ENCODE data around the gene CYP51A1. TPM values are rescaled to one million over a fixed set of nuclear protein-coding genes. Genes with fewer than 3 reads are reported as not detected.

CYP51A1 gene
- total and polyA plus RNA-seq, 2 donors from 2014 or later, result 43.0 to 55.8 TPM

DNA sequence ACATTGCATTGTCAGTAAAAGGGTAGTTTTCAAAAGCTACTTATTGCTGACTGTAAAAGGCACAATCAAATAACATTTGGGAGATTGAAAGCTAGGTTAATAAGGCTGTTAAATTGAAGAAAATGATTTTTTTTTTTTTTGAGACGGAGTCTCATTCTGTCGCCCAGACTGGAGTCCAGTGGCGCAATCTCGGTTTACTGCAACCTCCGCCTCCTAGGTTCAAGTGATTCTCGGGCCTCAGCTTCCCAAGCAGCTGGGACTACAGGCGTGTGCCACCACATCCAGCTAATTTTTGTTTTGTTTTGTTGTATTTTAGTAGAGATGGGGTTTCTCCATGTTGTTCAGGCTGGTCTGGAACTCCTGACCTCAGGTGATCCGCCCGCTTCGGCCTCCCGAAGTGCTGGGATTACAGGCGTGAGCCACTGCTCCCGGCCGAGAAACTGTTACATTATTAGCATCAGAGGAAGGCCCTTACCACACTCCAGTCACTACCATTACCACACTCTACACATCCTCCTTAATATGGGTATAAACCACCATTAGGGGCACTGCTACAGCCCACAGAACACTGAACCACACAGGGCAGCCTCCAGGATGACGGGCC, 1.0 kb downstream of the CYP51A1 start:
- FAIRE-seq, result no peak

GRCh38 chr7:92131764-92132330, 2.4 kb downstream of the CYP51A1 start:
- Histone ChIP-seq H3K4me3 (ENCODE audit: low read length in 3 of 3) (peak overlapping the region in 1 of 3 donors; percentile 9), H3K27me3 (ENCODE audit: control insufficient read depth, insufficient read depth, low read length) (no peaks in the 10 kb centered on the region), H3K9ac (ENCODE audit: low read length in 3 of 3) (no peak overlapping the region), H3K9me3 (ENCODE audit: control insufficient read depth in 2 of 3, insufficient read depth in 1 of 3, low read length in 3 of 3) (no peaks in the 10 kb centered on the region), H3K36me3 (ENCODE audit: control insufficient read depth in 2 of 3, insufficient read depth in 3 of 3, low read length in 3 of 3) (peaks cover 2 to 5% (median 4%) of the 10 kb centered on the region in 3 donors), H3K27ac (ENCODE audit: low read depth in 2 of 2, low read length in 2 of 2) (no peak overlapping the region), H3K4me1 (ENCODE audit: control insufficient read depth in 2 of 3, insufficient read depth in 2 of 3, low read depth in 1 of 3, low read length in 3 of 3) (peaks cover 0 to 7% (median 0%) of the 10 kb centered on the region in 3 donors)
- no peak for TF ChIP-seq CTCF (IDR thresholded peaks at IDR 0.05; ENCODE audit: borderline replicate concordance, extremely low read depth, insufficient read depth)
- intact Hi-C loops (cut with DNase I), result no loop called here
- FAIRE-seq (no peak), DNase-seq (no peak)

More for the DNA sequence above, 1.0 kb downstream of the CYP51A1 start:
- no peaks in the 10 kb centered on the region for H3K9me3 ChIP-seq (ENCODE audit: control insufficient read depth in 2 of 3, insufficient read depth in 1 of 3, low read length in 3 of 3)
- peak overlapping the region; percentile 63 to 94 (median 91) for H3K9ac ChIP-seq (ENCODE audit: low read length in 3 of 3)
- no peak for DNase-seq
- no peak for TF ChIP-seq CTCF (IDR thresholded peaks at IDR 0.05; ENCODE audit: borderline replicate concordance, extremely low read depth, insufficient read depth)
- peak overlapping the region; percentile 89 to 98 (median 92) for H3K4me3 ChIP-seq (ENCODE audit: low read length in 3 of 3)
- intact Hi-C loops (cut with DNase I), result no loop called here
- H3K27ac ChIP-seq (ENCODE audit: low read depth in 2 of 2, low read length in 2 of 2), result peak overlapping the region; percentile 98 to 99
- no peaks in the 10 kb centered on the region for H3K27me3 ChIP-seq (ENCODE audit: control insufficient read depth, insufficient read depth, low read length)
- H3K36me3 ChIP-seq (ENCODE audit: control insufficient read depth in 2 of 3, insufficient read depth in 3 of 3, low read length in 3 of 3), result peaks cover 0 to 2% (median 0%) of the 10 kb centered on the region in 3 donors
- H3K4me1 ChIP-seq (ENCODE audit: control insufficient read depth in 2 of 3, insufficient read depth in 2 of 3, low read depth in 1 of 3, low read length in 3 of 3), result peaks cover 0 to 7% (median 0%) of the 10 kb centered on the region in 3 donors

GRCh38 chr7:92131093-92131492, 3.2 kb downstream of the CYP51A1 start:
- Histone ChIP-seq H3K9ac (ENCODE audit: low read length in 3 of 3) (no peak overlapping the region), H3K27me3 (ENCODE audit: control insufficient read depth, insufficient read depth, low read length) (no peaks in the 10 kb centered on the region), H3K9me3 (ENCODE audit: control insufficient read depth in 2 of 3, insufficient read depth in 1 of 3, low read length in 3 of 3) (no peaks in the 10 kb centered on the region), H3K27ac (ENCODE audit: low read depth in 2 of 2, low read length in 2 of 2) (no peak overlapping the region), H3K4me1 (ENCODE audit: control insufficient read depth in 2 of 3, insufficient read depth in 2 of 3, low read depth in 1 of 3, low read length in 3 of 3) (peaks cover 0 to 7% (median 0%) of the 10 kb centered on the region in 3 donors), H3K4me3 (ENCODE audit: low read length in 3 of 3) (no peak overlapping the region), H3K36me3 (ENCODE audit: control insufficient read depth in 2 of 3, insufficient read depth in 3 of 3, low read length in 3 of 3) (peaks cover 2 to 5% (median 4%) of the 10 kb centered on the region in 3 donors)
- FAIRE-seq, result no peak
- intact Hi-C loops (cut with DNase I), result no loop called here
- DNase-seq, result no peak
- TF ChIP-seq CTCF (IDR thresholded peaks at IDR 0.05; ENCODE audit: borderline replicate concordance, extremely low read depth, insufficient read depth), result no peak
